Activated CD4-positive, alpha-beta T cell treated with anti-CD3 and anti-CD28 coated beads for 36 hours (primary cell): ENCODE measurements around the gene DNAH9. TPM values are rescaled to one million over a fixed set of nuclear protein-coding genes. Genes with fewer than 3 reads are reported as not detected.

Experiments used
- ATAC-seq: fragments of 200-7000 bp; cut with Tn5 transposase; one replicate; pipeline ENCODE4 v1.10.0; 2021; ENCODE audit warnings: mild to moderate bottlenecking, moderate library complexity
- CTCF ChIA-PET: fragments of 350-600 bp; sonication (Branson Sonifier 250); formaldehyde crosslinking; loops from one replicate; lab custom pipeline; 2021; ENCODE audit warnings: antibody characterized with exemption; lab: Charles Lee
- POLR2A ChIA-PET: fragments of 350-600 bp; sonication (Branson Sonifier 250); formaldehyde crosslinking; loops from one replicate; lab custom pipeline; 2021; ENCODE audit warnings: antibody characterized with exemption, inconsistent platforms; lab: Charles Lee
- DNase-seq: peaks from one replicate; pipeline ENCODE4 v3.0.0-alpha.2; 2020
- H3K27ac Mint-ChIP-seq: one replicate; pipeline ENCODE4 v1.8.0; 2021; ENCODE audit warnings: mixed read lengths
- H3K27me3 Mint-ChIP-seq: one replicate; pipeline ENCODE4 v1.8.0; 2021; ENCODE audit warnings: mixed read lengths
- H3K36me3 Mint-ChIP-seq: one replicate; pipeline ENCODE4 v1.8.0; 2021; ENCODE audit warnings: low read depth, mixed read lengths
- H3K4me1 Mint-ChIP-seq: one replicate; pipeline ENCODE4 v1.8.0; 2021; ENCODE audit warnings: mixed read lengths
- H3K4me3 Mint-ChIP-seq: one replicate; pipeline ENCODE4 v1.8.0; 2021; ENCODE audit warnings: mild to moderate bottlenecking, moderate library complexity, mixed read lengths
- H3K9me3 Mint-ChIP-seq: one replicate; pipeline ENCODE4 v1.8.0; 2021; ENCODE audit warnings: low read depth, mixed read lengths
- intact Hi-C, 2 experiments: fragments of 100-400 bp; cut with DNase I in 1 of 2; cut with micrococcal nuclease in 1 of 2; formaldehyde crosslinking; loops; one replicate each; pipeline versions ENCODE4 v1.14.2 to v1.15.1; 2022 to 2024; cut with DNase I, micrococcal nuclease
- total RNA-seq, 2 experiments: library from RNA; stranded (reverse); gene quantifications; one replicate each; pipeline ENCODE4 v1.2.3, GENCODE V29; 2021

DNAH9 gene
- total RNA-seq, 2 experiments from 2014 or later, result not detected

- ATAC-seq (no peak), DNase-seq (no peak)
- Mint-ChIP-seq H3K27me3 (peaks cover 3% of the 10 kb centered on the region), H3K9me3 (peaks cover 4% of the 10 kb centered on the region), H3K4me3 (no peak overlapping the region), H3K27ac (no peak overlapping the region), H3K36me3 (no peaks in the 10 kb centered on the region), H3K4me1 (no peaks in the 10 kb centered on the region)
- intact Hi-C loops, result no loop called here
- ChIA-PET CTCF (no interaction called here), POLR2A (no interaction called here)
Observed at GRCh38 chr17:11896199-11896598, 297.9 kb downstream of the DNAH9 start.

GRCh38 chr17:11898526-11899235, 300.4 kb downstream of the DNAH9 start:
- Mint-ChIP-seq H3K27ac (no peak overlapping the region), H3K4me1 (no peaks in the 10 kb centered on the region), H3K36me3 (no peaks in the 10 kb centered on the region), H3K27me3 (peaks cover 6% of the 10 kb centered on the region), H3K9me3 (no peaks in the 10 kb centered on the region), H3K4me3 (no peak overlapping the region)
- ChIA-PET POLR2A (no interaction called here), CTCF (no interaction called here)
- no peak for ATAC-seq
- intact Hi-C loops, result no loop called here
- DNase-seq, result no peak

- Mint-ChIP-seq H3K9me3 (no peaks in the 10 kb centered on the region), H3K27me3 (peaks cover 6% of the 10 kb centered on the region), H3K4me3 (no peak overlapping the region), H3K36me3 (no peaks in the 10 kb centered on the region), H3K27ac (no peak overlapping the region), H3K4me1 (no peaks in the 10 kb centered on the region)
- ChIA-PET CTCF (no interaction called here), POLR2A (no interaction called here)
- ATAC-seq, result no peak
- intact Hi-C loops, result no loop called here
- no peak for DNase-seq
Observed at GRCh38 chr17:11899537-11899942, 301.3 kb downstream of the DNAH9 start.

GRCh38 chr17:11900041-11900476, 301.8 kb downstream of the DNAH9 start:
- CTCF ChIA-PET, result no interaction called here
- intact Hi-C loops, result no loop called here
- no peaks in the 10 kb centered on the region for H3K9me3 Mint-ChIP-seq
- peaks cover 6% of the 10 kb centered on the region for H3K27me3 Mint-ChIP-seq
- ATAC-seq, result no peak
- no peaks in the 10 kb centered on the region for H3K4me1 Mint-ChIP-seq
- no peak overlapping the region for H3K27ac Mint-ChIP-seq
- H3K4me3 Mint-ChIP-seq, result no peak overlapping the region
- no peaks in the 10 kb centered on the region for H3K36me3 Mint-ChIP-seq
- POLR2A ChIA-PET, result no interaction called here
- no peak for DNase-seq

- ChIA-PET CTCF (no interaction called here), POLR2A (no interaction called here)
- H3K27me3 Mint-ChIP-seq, result peaks cover 6% of the 10 kb centered on the region
- no peaks in the 10 kb centered on the region for H3K36me3 Mint-ChIP-seq
- no peak for ATAC-seq
- H3K27ac Mint-ChIP-seq, result no peak overlapping the region
- no peaks in the 10 kb centered on the region for H3K9me3 Mint-ChIP-seq
- H3K4me1 Mint-ChIP-seq, result no peaks in the 10 kb centered on the region
- H3K4me3 Mint-ChIP-seq, result no peak overlapping the region
- intact Hi-C loops, result no loop called here
- no peak for DNase-seq
Observed at GRCh38 chr17:11900655-11901054, 302.4 kb downstream of the DNAH9 start.

- CTCF ChIA-PET, result no interaction called here
- Mint-ChIP-seq H3K27ac (no peak overlapping the region), H3K36me3 (no peaks in the 10 kb centered on the region), H3K27me3 (peaks cover 6% of the 10 kb centered on the region), H3K4me1 (no peaks in the 10 kb centered on the region), H3K4me3 (no peak overlapping the region), H3K9me3 (no peaks in the 10 kb centered on the region)
- ATAC-seq, result no peak
- intact Hi-C loops, result no loop called here
- POLR2A ChIA-PET, result no interaction called here
- no peak for DNase-seq
Observed at GRCh38 chr17:11901931-11902330, 303.7 kb downstream of the DNAH9 start.

GRCh38 chr17:11908711-11909146, 310.5 kb downstream of the DNAH9 start:
- ChIA-PET CTCF (no interaction called here), POLR2A (no interaction called here)
- H3K4me1 Mint-ChIP-seq, result no peaks in the 10 kb centered on the region
- peaks cover 12% of the 10 kb centered on the region for H3K9me3 Mint-ChIP-seq
- intact Hi-C loops, result no loop called here
- H3K27me3 Mint-ChIP-seq, result no peaks in the 10 kb centered on the region
- no peak overlapping the region for H3K27ac Mint-ChIP-seq
- H3K36me3 Mint-ChIP-seq, result no peaks in the 10 kb centered on the region
- no peak overlapping the region for H3K4me3 Mint-ChIP-seq
- no peak for DNase-seq
- ATAC-seq, result no peak

- ChIA-PET CTCF (no interaction called here), POLR2A (no interaction called here)
- DNase-seq (no peak), ATAC-seq (no peak)
- Mint-ChIP-seq H3K27ac (no peak overlapping the region), H3K27me3 (no peaks in the 10 kb centered on the region), H3K4me1 (no peaks in the 10 kb centered on the region), H3K4me3 (no peak overlapping the region), H3K36me3 (no peaks in the 10 kb centered on the region), H3K9me3 (peaks cover 12% of the 10 kb centered on the region)
- intact Hi-C loops, result no loop called here
Observed at GRCh38 chr17:11909348-11909747, 311.1 kb downstream of the DNAH9 start.

- Mint-ChIP-seq H3K4me1 (no peaks in the 10 kb centered on the region), H3K9me3 (peaks cover 7% of the 10 kb centered on the region), H3K27ac (no peak overlapping the region), H3K36me3 (no peaks in the 10 kb centered on the region), H3K4me3 (no peak overlapping the region), H3K27me3 (peaks cover 11% of the 10 kb centered on the region)
- CTCF ChIA-PET, result interaction anchor here (0.6 kb wide), 1 partner anchor 9 kb away, joined by 3 read pairs; no protein-coding TSS in a partner anchor
- no peak for DNase-seq
- intact Hi-C loops, result no loop called here
- ATAC-seq, result no peak
- POLR2A ChIA-PET, result no interaction called here
Observed at GRCh38 chr17:11916091-11916490, 317.8 kb downstream of the DNAH9 start.

GRCh38 chr17:11917415-11917814, 319.1 kb downstream of the DNAH9 start:
- POLR2A ChIA-PET, result no interaction called here
- Mint-ChIP-seq H3K36me3 (no peaks in the 10 kb centered on the region), H3K4me3 (no peak overlapping the region), H3K4me1 (no peaks in the 10 kb centered on the region), H3K27ac (no peak overlapping the region), H3K9me3 (peaks cover 2% of the 10 kb centered on the region), H3K27me3 (peaks cover 11% of the 10 kb centered on the region)
- no peak for DNase-seq
- CTCF ChIA-PET, result no interaction called here
- ATAC-seq, result no peak
- intact Hi-C loops, result no loop called here

- ChIA-PET CTCF (no interaction called here), POLR2A (no interaction called here)
- no peaks in the 10 kb centered on the region for H3K36me3 Mint-ChIP-seq
- intact Hi-C loops, result no loop called here
- no peaks in the 10 kb centered on the region for H3K4me1 Mint-ChIP-seq
- no peak overlapping the region for H3K27ac Mint-ChIP-seq
- no peak overlapping the region for H3K4me3 Mint-ChIP-seq
- H3K27me3 Mint-ChIP-seq, result peaks cover 11% of the 10 kb centered on the region
- ATAC-seq, result no peak
- H3K9me3 Mint-ChIP-seq, result peaks cover 2% of the 10 kb centered on the region
- no peak for DNase-seq
Observed at GRCh38 chr17:11921296-11921695, 323.0 kb downstream of the DNAH9 start.

GRCh38 chr17:11922638-11923037, 324.4 kb downstream of the DNAH9 start:
- intact Hi-C loops, result no loop called here
- Mint-ChIP-seq H3K27ac (no peak overlapping the region), H3K9me3 (peaks cover 2% of the 10 kb centered on the region), H3K4me3 (no peak overlapping the region), H3K27me3 (peaks cover 7% of the 10 kb centered on the region), H3K36me3 (no peaks in the 10 kb centered on the region), H3K4me1 (no peaks in the 10 kb centered on the region)
- ChIA-PET CTCF (no interaction called here), POLR2A (interaction anchor here (0.7 kb wide), 1 partner anchor 1427 kb away, joined by 3 read pairs; no protein-coding TSS in a partner anchor)
- DNase-seq (no peak), ATAC-seq (no peak)
